ENCODE measurements around the gene CUL1.

- no peak for TF ChIP-seq PKNOX1 (IDR thresholded peaks at IDR 0.05)
- no peak for TF ChIP-seq TARDBP (IDR thresholded peaks at IDR 0.05)
- no peak for TF ChIP-seq FOXA1 (IDR thresholded peaks at IDR 0.05)
- TF ChIP-seq BHLHE40 (IDR thresholded peaks at IDR 0.05; ENCODE audit: borderline replicate concordance) = no peak
- no peak for TF ChIP-seq FOXM1 (IDR thresholded peaks at IDR 0.05; ENCODE audit: borderline replicate concordance)
- no peak for TF ChIP-seq L3MBTL2 (conservative IDR thresholded peaks at IDR 0.05)
- no peak for TF ChIP-seq HDGF (IDR thresholded peaks at IDR 0.05; ENCODE audit: borderline replicate concordance)
- TF ChIP-seq ARNT (IDR thresholded peaks at IDR 0.05) = no peak
- TF ChIP-seq ELF4 (IDR thresholded peaks at IDR 0.05) = no peak
- no peak for TF ChIP-seq SUZ12 (IDR thresholded peaks at IDR 0.05)
- no peak for TF ChIP-seq SP1 (IDR thresholded peaks at IDR 0.05)
- TF ChIP-seq FOXK2 (IDR thresholded peaks at IDR 0.05) = no peak
- no peak for TF ChIP-seq NFRKB (IDR thresholded peaks at IDR 0.05)
Observed at GRCh38 chr7:148815612-148816011, 116.9 kb downstream of the CUL1 start.

All from HEK293T (cell line).